RWPE1 (cell line): ENCODE data around the gene SEC14L5.
A peak's percentile ranks its signal among the peaks of the same experiment; 100 is the strongest.

ENCODE experiments used
- CTCF ChIA-PET: fragments of 350-600 bp; sonication (Branson Sonifier 250); formaldehyde crosslinking; extraction: SDS; loops from one replicate; lab custom pipeline; 2021; lab: Yijun Ruan, JAX
- POLR2A ChIA-PET: fragments of 400-600 bp; formaldehyde crosslinking; extraction: SDS; loops from one replicate; lab custom pipeline; 2020; ENCODE audit warnings: antibody characterized with exemption; ENCODE audit not compliant: low non-redundant PET; lab: Yijun Ruan, JAX
- DNase-seq: peaks from one replicate; pipeline ENCODE4 v3.0.0; 2012; ENCODE audit warnings: low spot score
- H3K27ac ChIP-seq: fragments of 450-650 bp; 2 replicates; pipeline ENCODE4 v1.5.1; 2017
- TF ChIP-seq, protein P1 (sequence below): fragments of 450-650 bp; conservative IDR thresholded peaks from 2 replicates; pipeline ENCODE4 v1.5.1; 2017; ENCODE audit warnings: low read depth, mild to moderate bottlenecking

SEC14L5 gene

DNA sequence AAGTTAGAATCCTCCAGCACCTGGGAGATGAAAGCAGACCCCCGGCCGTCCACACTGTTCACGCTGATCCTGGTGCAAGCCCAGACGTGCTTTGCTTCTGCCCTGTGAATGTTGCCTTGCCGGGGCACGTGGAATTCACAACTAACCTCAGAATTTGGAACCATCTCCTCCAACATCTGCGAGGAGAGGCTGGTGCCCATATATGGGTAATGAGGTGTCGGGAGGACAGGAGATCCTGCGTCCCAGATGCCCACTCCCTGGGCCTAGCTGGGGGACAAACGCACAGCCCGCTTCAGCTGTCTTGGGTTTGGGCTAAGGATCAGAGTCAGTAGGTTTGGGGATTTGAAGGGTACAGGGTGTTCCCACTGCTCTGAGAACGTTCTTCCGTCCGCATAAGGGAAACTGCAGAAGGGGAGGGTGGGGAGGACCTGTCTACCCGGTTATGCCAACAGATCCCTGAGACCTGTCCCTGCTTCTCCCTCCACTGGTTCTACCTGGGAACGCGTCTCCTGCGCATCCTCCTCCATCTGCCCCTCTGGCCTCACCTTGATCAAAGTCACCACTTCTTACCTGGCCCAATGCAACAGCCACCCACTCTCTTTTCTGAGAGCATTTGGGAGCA is 35.3 kb upstream of the SEC14L5 start:
- POLR2A ChIA-PET: no interaction called here
- TF ChIP-seq, protein P1, sequence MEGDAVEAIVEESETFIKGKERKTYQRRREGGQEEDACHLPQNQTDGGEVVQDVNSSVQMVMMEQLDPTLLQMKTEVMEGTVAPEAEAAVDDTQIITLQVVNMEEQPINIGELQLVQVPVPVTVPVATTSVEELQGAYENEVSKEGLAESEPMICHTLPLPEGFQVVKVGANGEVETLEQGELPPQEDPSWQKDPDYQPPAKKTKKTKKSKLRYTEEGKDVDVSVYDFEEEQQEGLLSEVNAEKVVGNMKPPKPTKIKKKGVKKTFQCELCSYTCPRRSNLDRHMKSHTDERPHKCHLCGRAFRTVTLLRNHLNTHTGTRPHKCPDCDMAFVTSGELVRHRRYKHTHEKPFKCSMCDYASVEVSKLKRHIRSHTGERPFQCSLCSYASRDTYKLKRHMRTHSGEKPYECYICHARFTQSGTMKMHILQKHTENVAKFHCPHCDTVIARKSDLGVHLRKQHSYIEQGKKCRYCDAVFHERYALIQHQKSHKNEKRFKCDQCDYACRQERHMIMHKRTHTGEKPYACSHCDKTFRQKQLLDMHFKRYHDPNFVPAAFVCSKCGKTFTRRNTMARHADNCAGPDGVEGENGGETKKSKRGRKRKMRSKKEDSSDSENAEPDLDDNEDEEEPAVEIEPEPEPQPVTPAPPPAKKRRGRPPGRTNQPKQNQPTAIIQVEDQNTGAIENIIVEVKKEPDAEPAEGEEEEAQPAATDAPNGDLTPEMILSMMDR: no peak
- peak overlapping the region; percentile 94 for H3K27ac ChIP-seq
- CTCF ChIA-PET: interaction anchor here (0.6 kb wide), 1 partner anchor 474 kb away, joined by 3 read pairs; no protein-coding TSS in a partner anchor
- DNase-seq: peak; percentile 49

DNA sequence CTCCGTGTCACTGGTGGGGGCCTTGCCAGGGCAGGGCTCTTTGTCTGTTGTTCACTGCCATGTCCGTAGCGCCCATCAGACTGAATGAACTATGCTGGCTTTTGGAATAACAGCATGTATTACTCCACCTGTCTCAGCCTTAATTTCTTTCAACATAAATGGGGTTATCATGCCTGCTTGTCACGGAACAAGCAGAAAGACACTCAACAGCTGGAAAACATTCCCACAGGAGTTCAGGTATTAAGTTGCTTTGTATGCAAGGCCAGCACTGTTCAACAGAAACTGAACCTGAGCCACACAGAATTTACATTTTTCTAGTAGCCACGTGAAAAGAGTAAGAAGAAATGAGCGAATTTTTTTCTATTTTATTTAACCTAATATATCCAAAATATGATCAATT is 34.3 kb upstream of the SEC14L5 start:
- peak overlapping the region; percentile 94 for H3K27ac ChIP-seq
- CTCF ChIA-PET: no interaction called here
- POLR2A ChIA-PET: no interaction called here
- TF ChIP-seq, protein P1: no peak
- DNase-seq: no peak

DNA sequence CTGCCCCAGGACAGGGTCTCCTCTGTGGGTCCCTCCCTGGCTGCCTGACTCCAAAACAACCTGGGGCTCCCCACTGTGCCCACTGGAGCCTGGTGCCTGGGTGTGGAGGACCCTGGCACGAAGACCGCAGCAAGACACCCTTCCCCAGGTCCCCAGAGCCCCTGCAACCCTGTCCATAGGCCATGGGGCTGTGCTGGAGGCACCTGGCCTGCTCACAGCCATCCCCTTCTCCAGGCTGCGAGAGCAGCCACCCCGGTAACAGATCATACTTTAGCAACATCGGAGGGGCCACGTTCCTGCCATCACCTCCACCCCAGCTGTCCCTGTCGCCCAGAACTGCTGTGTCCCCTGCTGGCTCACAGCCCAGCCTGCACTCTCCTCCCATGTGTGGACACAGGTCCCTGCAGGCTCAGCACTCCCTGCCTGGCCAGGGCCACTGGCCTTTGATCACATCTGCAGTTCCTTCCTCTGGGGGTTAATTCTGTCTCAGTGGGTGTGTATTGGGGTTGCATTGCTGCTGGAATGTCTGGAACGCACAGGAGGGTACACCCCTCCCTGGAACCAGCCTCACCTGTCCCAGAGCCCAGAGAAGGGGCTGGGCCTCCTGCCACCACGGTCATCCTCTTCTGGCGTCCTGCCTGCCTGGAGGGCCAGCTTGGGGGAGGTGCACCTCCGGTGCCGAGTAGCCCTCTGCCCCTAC is 33.4 kb upstream of the SEC14L5 start:
- H3K27ac ChIP-seq: peak overlapping the region; percentile 94
- ChIA-PET POLR2A (no interaction called here), CTCF (interaction anchor here (0.6 kb wide), 1 partner anchor 76 kb away, joined by 6 read pairs; no protein-coding TSS in a partner anchor)
- DNase-seq: peak; percentile 86
- TF ChIP-seq, protein P1: no peak

DNA sequence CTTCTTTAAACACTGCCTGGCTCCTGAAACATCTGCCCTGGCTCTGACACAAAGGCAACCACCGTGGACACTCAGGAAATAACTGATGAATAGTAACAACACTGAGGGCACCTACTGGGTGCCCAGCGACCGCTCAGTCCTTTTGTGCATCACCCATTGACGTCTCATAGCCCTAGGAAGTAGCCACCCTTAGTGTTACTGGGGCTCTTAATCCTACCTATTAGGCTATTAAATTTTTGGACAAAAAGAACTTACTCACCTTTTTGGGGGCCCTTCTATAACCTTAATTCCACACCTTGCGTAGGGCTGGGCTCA is 32.9 kb upstream of the SEC14L5 start:
- DNase-seq: no peak
- TF ChIP-seq, protein P1: no peak
- ChIA-PET POLR2A (no interaction called here), CTCF (no interaction called here)
- peak overlapping the region; percentile 94 for H3K27ac ChIP-seq

DNA sequence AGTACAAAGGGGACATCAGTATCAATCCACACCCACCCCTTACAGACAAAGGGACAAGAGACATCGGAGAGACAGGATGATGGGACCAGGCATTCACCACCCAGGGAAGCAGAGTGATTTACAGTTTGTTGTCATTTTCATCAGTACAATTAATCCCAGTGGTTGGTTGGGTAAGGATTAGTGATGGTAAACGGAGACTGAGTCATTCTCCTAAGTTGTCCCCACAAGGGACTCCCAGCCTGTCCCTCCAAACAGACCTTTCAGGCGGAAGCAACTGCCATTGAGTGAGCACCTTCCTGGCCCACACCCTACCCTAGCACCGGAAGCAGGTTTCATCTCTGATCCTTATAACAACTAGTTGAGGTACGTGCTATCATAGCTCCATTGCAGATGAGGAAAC is 32.3 kb upstream of the SEC14L5 start:
- TF ChIP-seq, protein P1: no peak
- peak overlapping the region; percentile 94 for H3K27ac ChIP-seq
- CTCF ChIA-PET: interaction anchor here (1.0 kb wide), 1 partner anchor 11 kb away, joined by 4 read pairs; the partner anchor contains the start of gene PPL
- POLR2A ChIA-PET: no interaction called here
- DNase-seq: no peak

DNA sequence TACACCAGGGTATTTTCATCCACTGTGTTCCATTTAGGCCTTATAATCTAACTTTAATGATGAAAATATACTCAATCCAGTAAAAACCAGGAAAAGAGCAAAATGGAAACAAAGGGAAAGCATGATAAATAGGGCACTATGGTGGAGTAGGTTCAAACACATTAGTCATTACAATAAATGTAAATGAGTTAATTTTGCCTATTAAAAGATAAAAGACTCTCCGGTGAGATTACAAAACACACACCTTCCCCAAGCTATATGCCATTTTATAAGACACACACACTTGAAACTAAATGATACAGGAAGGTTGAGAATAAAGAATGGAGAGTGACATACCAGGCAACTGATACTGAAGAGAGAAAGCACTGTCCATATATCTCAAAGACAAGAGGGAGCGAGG is 31.2 kb upstream of the SEC14L5 start:
- H3K27ac ChIP-seq: peak overlapping the region; percentile 94
- ChIA-PET POLR2A (no interaction called here), CTCF (interaction anchor here (1.0 kb wide), 1 partner anchor 9 kb away, joined by 4 read pairs; the partner anchor contains the start of gene PPL)
- TF ChIP-seq, protein P1: no peak
- DNase-seq: no peak
